GM12801 (cell line): ENCODE data around the gene DEXI.

Experiments used
- TF ChIP-seq, protein P1 (sequence below): IDR thresholded peaks from one replicate; pipeline ENCODE4 v1.5.1; 2011; ENCODE audit warnings: control low read depth; ENCODE audit not compliant: insufficient read length; ENCODE audit errors: extremely low read depth

Gene DEXI

DNA sequence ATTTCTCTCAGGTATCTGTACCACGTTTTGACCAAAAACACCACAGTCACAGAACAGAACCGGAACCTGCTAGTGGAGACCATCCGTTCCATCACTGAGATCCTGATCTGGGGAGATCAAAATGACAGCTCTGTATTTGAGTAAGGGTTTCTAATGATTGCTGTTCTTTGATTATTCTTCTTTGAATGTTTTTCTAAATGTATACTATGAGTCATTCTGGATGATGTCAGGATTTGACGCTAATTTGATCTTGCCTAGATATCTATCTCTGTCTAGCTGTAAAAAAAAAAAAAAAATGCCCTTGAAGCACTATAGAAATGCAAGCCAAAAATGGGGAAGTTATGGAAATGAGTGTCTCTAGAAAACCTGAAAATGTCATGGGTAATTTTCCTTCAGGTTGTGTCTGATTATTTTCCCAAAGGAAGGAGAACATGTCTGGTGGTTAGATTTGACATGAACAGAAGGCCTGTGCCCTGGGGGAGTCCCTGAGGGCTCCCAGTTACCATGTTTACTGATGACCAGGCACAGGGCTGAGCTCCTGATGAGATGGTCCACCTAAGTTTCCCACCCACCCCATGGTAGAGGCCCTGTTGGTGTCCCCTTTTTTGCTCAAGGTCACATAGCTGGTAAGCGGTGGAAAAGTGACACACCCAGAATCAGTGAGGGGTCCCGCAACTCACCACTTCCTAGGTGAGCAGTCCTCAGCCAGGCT, 15.7 kb upstream of the DEXI start:
- TF ChIP-seq, protein P1, sequence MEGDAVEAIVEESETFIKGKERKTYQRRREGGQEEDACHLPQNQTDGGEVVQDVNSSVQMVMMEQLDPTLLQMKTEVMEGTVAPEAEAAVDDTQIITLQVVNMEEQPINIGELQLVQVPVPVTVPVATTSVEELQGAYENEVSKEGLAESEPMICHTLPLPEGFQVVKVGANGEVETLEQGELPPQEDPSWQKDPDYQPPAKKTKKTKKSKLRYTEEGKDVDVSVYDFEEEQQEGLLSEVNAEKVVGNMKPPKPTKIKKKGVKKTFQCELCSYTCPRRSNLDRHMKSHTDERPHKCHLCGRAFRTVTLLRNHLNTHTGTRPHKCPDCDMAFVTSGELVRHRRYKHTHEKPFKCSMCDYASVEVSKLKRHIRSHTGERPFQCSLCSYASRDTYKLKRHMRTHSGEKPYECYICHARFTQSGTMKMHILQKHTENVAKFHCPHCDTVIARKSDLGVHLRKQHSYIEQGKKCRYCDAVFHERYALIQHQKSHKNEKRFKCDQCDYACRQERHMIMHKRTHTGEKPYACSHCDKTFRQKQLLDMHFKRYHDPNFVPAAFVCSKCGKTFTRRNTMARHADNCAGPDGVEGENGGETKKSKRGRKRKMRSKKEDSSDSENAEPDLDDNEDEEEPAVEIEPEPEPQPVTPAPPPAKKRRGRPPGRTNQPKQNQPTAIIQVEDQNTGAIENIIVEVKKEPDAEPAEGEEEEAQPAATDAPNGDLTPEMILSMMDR, result no peak

DNA sequence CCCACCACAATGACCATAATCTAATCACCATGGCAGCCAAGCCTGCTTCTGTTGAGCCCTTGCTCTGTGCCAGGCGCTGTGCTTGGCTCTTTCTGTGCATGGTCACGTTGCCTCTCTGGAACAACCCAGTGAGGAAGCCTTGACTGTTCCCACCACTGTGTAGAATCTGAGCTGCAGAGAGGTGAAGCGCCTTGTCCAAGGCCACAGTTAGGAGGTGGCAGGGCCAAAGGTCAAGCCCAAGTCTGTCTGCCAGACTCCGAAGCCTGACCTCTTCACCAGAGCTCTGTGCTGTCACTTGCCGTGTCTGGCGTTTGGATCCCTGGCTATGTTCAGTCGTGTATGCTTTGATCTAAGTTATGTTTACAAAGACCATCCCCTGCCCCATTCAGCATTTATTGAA, 12.6 kb upstream of the DEXI start:
- TF ChIP-seq, protein P1, result no peak

DNA sequence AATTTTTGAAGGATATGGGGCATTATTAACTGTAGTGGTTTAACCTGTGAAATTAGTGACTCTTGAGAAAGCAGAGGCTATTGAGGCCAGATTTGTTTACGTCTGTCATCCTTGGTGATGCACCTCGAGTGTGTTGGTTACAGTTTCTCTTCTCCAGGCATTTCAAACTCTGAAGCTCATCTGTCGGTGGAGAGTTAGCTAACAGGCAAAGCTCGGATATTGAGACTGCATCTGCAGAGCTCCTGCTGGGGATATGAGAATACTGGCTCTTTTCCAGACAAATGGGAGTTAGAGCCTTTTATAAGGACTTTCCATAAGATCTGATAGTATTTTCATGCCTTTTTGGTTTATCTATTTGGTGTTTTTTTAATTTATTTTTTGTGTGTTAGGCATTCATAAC, 8.8 kb upstream of the DEXI start:
- TF ChIP-seq, protein P1, result no peak

DNA sequence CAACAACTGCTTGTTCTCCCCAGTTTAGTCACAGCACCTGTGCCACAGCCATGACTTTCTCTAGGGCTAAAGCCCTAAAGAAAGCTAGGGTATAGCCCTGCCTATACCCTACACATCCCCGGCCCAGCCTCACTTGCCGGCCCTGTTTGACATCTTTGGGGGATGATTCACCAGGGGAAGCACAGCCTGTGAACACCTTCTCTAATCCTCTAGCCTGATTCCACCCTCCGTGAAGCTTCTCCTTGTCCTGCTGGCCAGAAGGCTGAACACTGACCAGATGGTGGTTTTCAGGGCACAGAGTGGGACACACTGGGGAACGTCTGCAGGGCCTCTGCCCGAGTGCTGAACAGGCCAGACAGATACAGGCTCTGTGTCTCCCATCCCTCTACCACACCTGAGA, 8.1 kb upstream of the DEXI start:
- TF ChIP-seq, protein P1, result no peak

DNA sequence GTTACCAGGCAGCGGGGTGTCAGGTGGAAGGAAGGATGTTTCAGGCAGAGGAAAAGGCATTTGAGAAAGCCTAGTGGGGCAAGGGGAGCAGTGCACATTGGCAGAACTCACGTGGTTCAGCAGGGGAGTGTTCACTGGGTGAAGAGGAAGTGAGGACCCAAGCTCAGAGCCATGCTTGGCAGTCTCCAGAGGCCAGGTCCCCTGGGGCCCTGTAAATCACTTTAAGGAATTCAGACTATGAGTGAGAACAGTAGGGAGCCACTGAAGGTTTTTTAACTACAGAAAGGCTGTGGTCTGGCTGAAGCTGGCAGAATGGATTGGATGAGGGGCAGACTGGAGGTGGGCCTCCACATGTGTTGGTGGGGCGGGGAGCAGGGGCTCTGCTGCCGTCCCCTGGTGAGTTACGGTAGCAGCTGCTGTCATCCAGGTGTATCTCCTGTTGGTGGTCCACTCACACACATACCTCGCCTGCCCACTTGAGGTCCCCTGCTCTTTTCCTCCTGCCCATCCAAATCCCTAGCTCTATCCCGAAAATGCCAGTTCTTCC, 7.2 kb upstream of the DEXI start:
- TF ChIP-seq, protein P1, result no peak

DNA sequence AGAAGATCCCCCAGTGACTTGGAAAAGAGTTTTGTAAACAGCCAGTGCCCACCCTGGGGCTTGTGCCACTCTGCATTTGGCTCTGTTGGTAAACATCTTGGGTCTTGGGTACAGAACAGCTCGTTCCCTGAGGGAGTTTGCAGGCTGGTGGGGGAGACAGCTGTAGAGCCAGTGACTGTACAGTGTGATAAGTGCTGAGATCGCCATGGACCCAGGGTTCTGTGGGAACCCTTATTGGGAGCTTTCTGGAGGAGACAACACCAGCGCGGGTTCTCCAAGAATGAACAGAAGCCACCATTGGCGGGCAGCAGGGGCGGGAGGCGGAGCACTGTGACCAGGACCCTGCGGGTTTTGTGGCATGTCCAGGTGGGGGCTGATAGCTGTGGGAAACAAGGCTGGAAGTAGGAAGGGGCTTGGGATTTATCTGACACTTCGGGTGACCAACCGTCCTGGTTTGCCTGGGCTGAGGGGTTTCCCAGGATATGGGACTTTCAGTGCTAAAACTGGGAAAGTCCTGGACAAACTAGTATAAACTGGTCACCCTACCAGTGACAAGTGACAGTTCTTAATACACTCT, 5.0 kb upstream of the DEXI start:
- TF ChIP-seq, protein P1, result no peak

DNA sequence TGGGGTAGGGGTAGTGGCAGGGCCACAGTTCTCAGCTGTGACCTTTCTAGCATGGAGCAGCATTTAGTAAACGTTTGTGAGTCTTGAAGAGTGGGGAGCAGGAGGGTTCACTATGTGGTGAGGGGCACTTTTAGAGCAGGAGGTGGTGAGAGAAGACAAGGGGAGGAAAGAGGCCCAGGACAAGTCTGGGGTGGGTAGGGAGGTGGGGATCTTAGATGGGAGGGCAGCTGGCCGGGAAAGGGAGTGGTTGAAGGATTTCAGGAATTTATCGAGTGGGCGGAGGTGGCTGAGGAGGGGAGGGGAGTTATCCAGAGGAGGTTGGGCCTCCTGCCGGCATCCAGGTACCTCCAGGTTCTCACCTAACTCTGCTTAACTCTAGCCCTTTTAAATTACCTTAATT, 4.0 kb upstream of the DEXI start:
- TF ChIP-seq, protein P1, result no peak
